H1 (cell line): ENCODE data around the gene VAX1. TPM values are rescaled to one million over a fixed set of nuclear protein-coding genes. Genes with fewer than 3 reads are reported as not detected.

Experiments
- CTCF ChIA-PET: fragments of 300-600 bp; sonication (Branson Sonifier 250); formaldehyde crosslinking; loops from one replicate; lab custom pipeline; 2021; ENCODE audit not compliant: partially characterized antibody; lab: Charles Lee
- POLR2A ChIA-PET: fragments of 300-600 bp; sonication (Branson Sonifier 250); formaldehyde crosslinking; loops from one replicate; lab custom pipeline; 2021; ENCODE audit warnings: inconsistent platforms; ENCODE audit not compliant: partially characterized antibody; lab: Charles Lee
- DNase-seq, 2 experiments: peaks; one replicate each; pipeline versions ENCODE4 v3.0.0 to v3.0.0-alpha.2; 2010 to 2022; ENCODE audit warnings: low spot score in 2 of 2, low read depth in 1 of 2, mixed read lengths in 1 of 2
- FAIRE-seq: peaks from 2 replicates; lab custom pipeline; 2011; peaks lifted over from hg19 to GRCh38; lab: Jason Lieb, UNC
- H2AFZ ChIP-seq: 2 replicates; pipeline ENCODE4 v1.8.1; 2012; ENCODE audit warnings: low read length, inconsistent platforms
- H2AK5ac ChIP-seq: 2 replicates; pipeline ENCODE4 v1.6.1; 2013; ENCODE audit warnings: low read depth, low read length
- H2BK120ac ChIP-seq: replicated peaks from 2 replicates; pipeline ENCODE3; 2013; ENCODE audit warnings: low read depth, low read length, inconsistent platforms
- H2BK12ac ChIP-seq: 2 replicates; pipeline ENCODE4 v1.6.1; 2013; ENCODE audit warnings: low read depth, low read length
- H2BK15ac ChIP-seq: 2 replicates; pipeline ENCODE4 v1.6.1; 2013; ENCODE audit warnings: low read length
- H2BK20ac ChIP-seq: 2 replicates; pipeline ENCODE4 v1.6.1; 2013; ENCODE audit warnings: low read length
- H2BK5ac ChIP-seq: 2 replicates; pipeline ENCODE4 v1.6.1; 2013; ENCODE audit warnings: low read depth, low read length
- H3K14ac ChIP-seq: 2 replicates; pipeline ENCODE4 v1.6.1; 2013; ENCODE audit warnings: inconsistent platforms; ENCODE audit not compliant: insufficient read length
- H3K18ac ChIP-seq: 2 replicates; pipeline ENCODE4 v1.6.1; 2013; ENCODE audit warnings: low read length; ENCODE audit errors: extremely low read depth
- H3K23ac ChIP-seq: 2 replicates; pipeline ENCODE4 v1.6.1; 2013; ENCODE audit warnings: inconsistent platforms; ENCODE audit not compliant: insufficient read length
- H3K23me2 ChIP-seq: 2 replicates; pipeline ENCODE4 v1.6.1; 2013; ENCODE audit warnings: low read depth, low read length
- H3K27ac ChIP-seq: 2 replicates; pipeline ENCODE4 v1.6.1; 2011; ENCODE audit warnings: low read depth, low read length, inconsistent platforms
- H3K27me3 ChIP-seq, 4 experiments: replicated peaks in 1 of 4; 1 replicate in 1 of 4; 2 replicates in 3 of 4; pipeline versions ENCODE4 v1.6.1 to v1.8.1; 2011 to 2013; ENCODE audit warnings: low read length in 3 of 4, mild to moderate bottlenecking in 3 of 4, inconsistent platforms in 2 of 4, mixed read lengths in 2 of 4, moderate library complexity in 1 of 4; ENCODE audit not compliant: control insufficient read depth in 3 of 4, insufficient read depth in 3 of 4; ENCODE audit errors: extremely low read depth in 1 of 4
- H3K36me3 ChIP-seq, 4 experiments: 2 replicates each; pipeline versions ENCODE4 v1.6.1 to v1.8.1; 2011 to 2013; ENCODE audit warnings: mild to moderate bottlenecking in 4 of 4, low read length in 3 of 4, moderate library complexity in 2 of 4, control low read depth in 1 of 4, inconsistent platforms in 1 of 4; ENCODE audit not compliant: insufficient read depth in 4 of 4, control insufficient read depth in 2 of 4
- H3K4ac ChIP-seq: replicated peaks from 2 replicates; pipeline ENCODE3; 2013; ENCODE audit warnings: low read length, low read depth, mixed read lengths, inconsistent platforms; ENCODE audit not compliant: insufficient read length
- H3K4me1 ChIP-seq, 4 experiments: replicated peaks in 1 of 4; 1 replicate in 1 of 4; 2 replicates in 3 of 4; pipeline versions ENCODE4 v1.6.1 to v1.8.1; 2011 to 2013; ENCODE audit warnings: low read length in 3 of 4, inconsistent platforms in 2 of 4, mixed read lengths in 1 of 4; ENCODE audit not compliant: insufficient read depth in 4 of 4, control insufficient read depth in 3 of 4
- H3K4me2 ChIP-seq, 2 experiments: 2 replicates each; pipeline versions ENCODE4 v1.6.1 to v1.8.1; 2011 to 2013; ENCODE audit warnings: low read depth in 2 of 2, low read length in 2 of 2, control low read depth in 1 of 2, inconsistent platforms in 1 of 2, mild to moderate bottlenecking in 1 of 2; ENCODE audit not compliant: insufficient read depth in 1 of 2
- H3K4me3 ChIP-seq, 4 experiments: fragments of 200-600, 300-600 bp in 1 of 4; sonication (generic), shearing (Covaris generic), sonication (Bioruptor Twin) in 1 of 4; 2 replicates each; pipeline versions ENCODE4 v1.5.1 to v1.8.1; 2011 to 2016; ENCODE audit warnings: low read length in 4 of 4, low read depth in 3 of 4, control low read depth in 2 of 4, inconsistent platforms in 2 of 4, mild to moderate bottlenecking in 2 of 4, mixed read lengths in 1 of 4, moderate library complexity in 1 of 4; ENCODE audit not compliant: insufficient read depth in 2 of 4; ENCODE audit errors: extremely low read depth in 1 of 4
- H3K56ac ChIP-seq: replicated peaks from 2 replicates; pipeline ENCODE3; 2013; ENCODE audit warnings: low read depth, mild to moderate bottlenecking, mixed read lengths, low read length, inconsistent platforms; ENCODE audit not compliant: insufficient read length
- H3K79me1 ChIP-seq: 2 replicates; pipeline ENCODE4 v1.6.1; 2013; ENCODE audit warnings: low read depth, low read length, control low read depth
- H3K79me2 ChIP-seq, 2 experiments: 2 replicates each; pipeline versions ENCODE4 v1.6.1 to v1.8.1; 2012 to 2013; ENCODE audit warnings: low read length in 2 of 2, mild to moderate bottlenecking in 2 of 2, inconsistent platforms in 1 of 2; ENCODE audit not compliant: insufficient read depth in 2 of 2, control insufficient read depth in 1 of 2
- H3K9ac ChIP-seq, 4 experiments: replicated peaks in 1 of 4; 1 replicate in 1 of 4; 2 replicates in 3 of 4; pipeline versions ENCODE4 v1.6.1 to v1.8.1; 2011 to 2013; ENCODE audit warnings: low read depth in 3 of 4, low read length in 3 of 4, control low read depth in 2 of 4, mild to moderate bottlenecking in 2 of 4, moderate library complexity in 2 of 4, inconsistent platforms in 1 of 4; ENCODE audit errors: extremely low read depth in 1 of 4
- H3K9me3 ChIP-seq, 2 experiments: 2 replicates each; pipeline versions ENCODE4 v1.6.1 to v1.8.1; 2012 to 2013; ENCODE audit warnings: mild to moderate bottlenecking in 2 of 2, moderate library complexity in 2 of 2, control low read depth in 1 of 2, inconsistent platforms in 1 of 2, low read depth in 1 of 2, low read length in 1 of 2, mixed read lengths in 1 of 2; ENCODE audit not compliant: insufficient read depth in 2 of 2
- H4K20me1 ChIP-seq, 2 experiments: replicated peaks in 1 of 2; 2 replicates each; pipeline versions ENCODE3 to v1.8.1; 2011 to 2013; ENCODE audit warnings: inconsistent platforms in 2 of 2, low read length in 2 of 2, mild to moderate bottlenecking in 1 of 2; ENCODE audit not compliant: insufficient read depth in 2 of 2, control insufficient read depth in 1 of 2
- H4K5ac ChIP-seq: 2 replicates; pipeline ENCODE4 v1.6.1; 2013; ENCODE audit warnings: low read length, low read depth, mixed read lengths, inconsistent platforms; ENCODE audit not compliant: insufficient read length
- H4K8ac ChIP-seq: 2 replicates; pipeline ENCODE4 v1.8.0; 2013; ENCODE audit warnings: mild to moderate bottlenecking, moderate library complexity, low read length, inconsistent platforms; ENCODE audit not compliant: insufficient read depth; ENCODE audit errors: extremely low read depth
- H4K91ac ChIP-seq: replicated peaks from 2 replicates; pipeline ENCODE3; 2013; ENCODE audit warnings: low read length, mixed read lengths, inconsistent platforms; ENCODE audit not compliant: insufficient read length
- HDAC2 ChIP-seq, 2 experiments: fragments of 300-600 bp in 1 of 2; sonication (generic) in 1 of 2; IDR thresholded peaks; 2 replicates each; pipeline ENCODE4 v1.6.1; 2011 to 2012; ENCODE audit warnings: low read depth in 2 of 2, low read length in 2 of 2, mild to moderate bottlenecking in 2 of 2, moderate library complexity in 2 of 2, borderline replicate concordance in 1 of 2, inconsistent platforms in 1 of 2
- POLR2AphosphoS5 ChIP-seq: IDR thresholded peaks from 2 replicates; pipeline ENCODE4 v1.6.1; 2011; ENCODE audit warnings: low read depth, low read length
- TEAD4 ChIP-seq: IDR thresholded peaks from 2 replicates; pipeline ENCODE4 v1.6.1; 2012; ENCODE audit warnings: low read depth, low read length, inconsistent platforms, mixed read lengths
- WGBS, 2 experiments: shearing (Covaris generic) in 1 of 2; methylation state at CpG; one replicate each; pipeline versions ENCODE4 v1.1.6 to v1.1.7; 2013 to 2015; ENCODE audit warnings: low lambda C conversion rate in 2 of 2, mixed read lengths in 2 of 2, inconsistent platforms in 1 of 2, low coverage in 1 of 2, missing lambda C conversion rate in 1 of 2; ENCODE audit not compliant: insufficient replicate concordance in 2 of 2, insufficient coverage in 1 of 2, insufficient read length in 1 of 2; ENCODE audit errors: extremely low coverage in 1 of 2, missing lambda C conversion rate in 1 of 2; 5-methylcytosine and 5-hydroxymethylcytosine counted together
- polyA plus RNA-seq, 7 experiments: library from polyadenylated mRNA; depleted of rRNA in 3 of 7; stranded (reverse) in 5 of 7; unstranded in 2 of 7; fragments of >200 nt in 5 of 7; fragments of 200-250 nt in 2 of 7; gene quantifications; 1 replicate in 5 of 7; 2 replicates in 1 of 7; 4 replicates in 1 of 7; pipeline versions ENCODE4 v1.2.1 to v1.2.3, GENCODE V29; 2011 to 2013; ENCODE audit warnings: missing spikeins in 2 of 7, mixed read lengths in 2 of 7
- total RNA-seq: library from RNA; stranded (reverse); fragmentation: NEBNext Ultra II Directional; extraction: Animal tissue kit (Norgen Biotek cat#: 25700); gene quantifications from 2 replicates; pipeline ENCODE4 v1.2.1, GENCODE V29; 2021

The VAX1 gene
- total and polyA plus RNA-seq, 2 of the 8 experiments (the other 6 are each of a cell fraction or from before 2014, with no cell fraction given) = not detected

- H3K18ac ChIP-seq = no peak overlapping the region
- no peak overlapping the region for H4K5ac ChIP-seq
- peaks cover 0 to 7% (median 4%) of the 10 kb centered on the region in 4 experiments; a peak in 3 of 7 replicates for H3K4me1 ChIP-seq
- H4K20me1 ChIP-seq = no peaks in the 10 kb centered on the region
- H2BK15ac ChIP-seq = no peak overlapping the region
- FAIRE-seq (no peak), DNase-seq (no peak)
- no peak overlapping the region for H3K14ac ChIP-seq
- H3K23ac ChIP-seq = no peak overlapping the region
- H3K79me1 ChIP-seq = no peaks in the 10 kb centered on the region
- WGBS, 2 experiments = 41% methylated on average over 9 of the region's 9 CpGs; no CpG with 5 or more reads in 1 of the 2 experiments
- no peaks in the 10 kb centered on the region for H3K36me3 ChIP-seq
- no peak overlapping the region for H3K56ac ChIP-seq
- H3K9ac ChIP-seq = no peak overlapping the region; a peak in 1 of 7 replicates
- H2BK12ac ChIP-seq = no peak overlapping the region
- H2AFZ ChIP-seq = no peak overlapping the region
- ChIA-PET POLR2A (interaction anchor here (0.6 kb wide), 1 partner anchor 26 kb away, joined by 3 read pairs; no protein-coding TSS in a partner anchor), CTCF (interaction anchor here (0.6 to 0.9 kb wide), 3 partner anchors 80 to 281 kb away, joined by 3 read pairs; no protein-coding TSS in a partner anchor)
- H3K4me3 ChIP-seq = no peak overlapping the region
- H3K23me2 ChIP-seq = no peaks in the 10 kb centered on the region
- H3K79me2 ChIP-seq = no peaks in the 10 kb centered on the region
- no peak overlapping the region for H2BK120ac ChIP-seq
- no peak overlapping the region for H2BK20ac ChIP-seq
- no peak overlapping the region for H2BK5ac ChIP-seq
- no peak overlapping the region for H3K27ac ChIP-seq
- H3K4me2 ChIP-seq = peak overlapping the region in 1 of 2 experiments; percentile 47; a peak in 1 of 4 replicates
- H3K4ac ChIP-seq = no peak overlapping the region
- H3K27me3 ChIP-seq = no peaks in the 10 kb centered on the region
- TF ChIP-seq POLR2AphosphoS5 (no peak), TEAD4 (no peak), HDAC2 (IDR thresholded peaks at IDR 0.05; ENCODE audit: borderline replicate concordance in 1 of 2, low read depth in 2 of 2, low read length in 2 of 2) (0 out of 4 replicates have a peak, but pooled peaks of 1 of the 2 experiments have one; percentile 12)
- no peak overlapping the region for H4K91ac ChIP-seq
- H4K8ac ChIP-seq = no peak overlapping the region
- H2AK5ac ChIP-seq = no peak overlapping the region
- H3K9me3 ChIP-seq = no peaks in the 10 kb centered on the region
Observed at GRCh38 chr10:117094856-117095255, 43.2 kb downstream of the VAX1 start.
